HK-2 (cell line): ENCODE data around the gene OAF.
"Not testable (repeated sequence)": the region's sequence is repeated elsewhere in the genome, so short reads cannot be mapped to it uniquely, and the experiment has no call there.

Experiments
- DNase-seq: peaks from one replicate; pipeline ENCODE4 v3.0.0-alpha.2; 2018; ENCODE audit not compliant: unreplicated experiment

OAF gene

GRCh38 chr11:120271672-120272071, 60.8 kb downstream of the OAF start:
- DNase-seq: no peak

GRCh38 chr11:120272303-120272702, 61.5 kb downstream of the OAF start:
- peak; percentile 5 for DNase-seq

GRCh38 chr11:120273432-120273831, 62.6 kb downstream of the OAF start:
- no peak for DNase-seq

- not testable (repeated sequence) for DNase-seq
These were observed 63.1 kb downstream of the OAF start for GRCh38 chr11:120273956-120274355.

GRCh38 chr11:120279502-120279901, 68.7 kb downstream of the OAF start:
- DNase-seq: no peak
